ENCODE measurements around the gene OR2T3.
"Not testable (repeated sequence)": the region's sequence is repeated elsewhere in the genome, so short reads cannot be mapped to it uniquely, and the experiment has no call there.

Gene OR2T3

GRCh38 chr1:248472111-248472510, 1.0 kb upstream of the OR2T3 start:
- not testable (repeated sequence) for DNase-seq (ENCODE audit: low spot score)

GRCh38 chr1:248475660-248476059, 2.5 kb downstream of the OR2T3 start:
- DNase-seq (ENCODE audit: low spot score), result not testable (repeated sequence)

- peak; percentile 51 for DNase-seq (ENCODE audit: low spot score)
Observed at GRCh38 chr1:248481686-248482579, 8.8 kb downstream of the OR2T3 start.

- DNase-seq (ENCODE audit: low spot score), result not testable (repeated sequence)
Observed at GRCh38 chr1:248488289-248488688, 15.1 kb downstream of the OR2T3 start, which contains the start of gene OR2T5. Gene OR2T5 (plus strand): TSS chr1:248488589. CDS start chr1:248488589, 0 bp downstream.

- not testable (repeated sequence) for DNase-seq (ENCODE audit: low spot score)
Observed at GRCh38 chr1:248496661-248497060, 23.5 kb downstream of the OR2T3 start.

GRCh38 chr1:248500305-248501035, 27.3 kb downstream of the OR2T3 start:
- not testable (repeated sequence) for DNase-seq (ENCODE audit: low spot score)

- DNase-seq (ENCODE audit: low spot score), result not testable (repeated sequence)
Observed at GRCh38 chr1:248507773-248508172, 34.6 kb downstream of the OR2T3 start, which contains the start of gene OR2G6. Gene OR2G6 (plus strand): TSS chr1:248508073. CDS start chr1:248521647, 13,574 bp downstream.

- not testable (repeated sequence) for DNase-seq (ENCODE audit: low spot score)
Observed at GRCh38 chr1:248510217-248510616, 37.1 kb downstream of the OR2T3 start.

GRCh38 chr1:248521856-248522255, 48.7 kb downstream of the OR2T3 start:
- DNase-seq (ENCODE audit: low spot score), result no peak

Measured in activated CD4-positive, alpha-beta T cell treated with anti-CD3 and anti-CD28 coated beads, Interleukin-2, Interleukin-4, amounts not matched to agents 100 ng/mL and 50 ng/mL, durations not matched to agents 16 hours and 8 hours (primary cell).